Fibroblast of the aortic adventitia (primary cell): ENCODE data around the gene PITPNM2. TPM values are rescaled to one million over a fixed set of nuclear protein-coding genes. Genes with fewer than 3 reads are reported as not detected.

ENCODE experiments used
- DNase-seq: peaks from one replicate; pipeline ENCODE4 v3.0.0-alpha.2; 2010; ENCODE audit warnings: low read depth
- H3K4me3 ChIP-seq: 2 replicates; pipeline ENCODE4 v1.5.1; 2011; ENCODE audit warnings: low read depth, mild to moderate bottlenecking, control low read depth, low read length, moderate library complexity
- total RNA-seq: library from RNA; depleted of rRNA; stranded (reverse); fragments of >200 nt; gene quantifications from 2 replicates; pipeline ENCODE4 v1.2.3, GENCODE V29; 2012; ENCODE audit warnings: low replicate concordance
- TF ChIP-seq, protein P1 (sequence below): IDR thresholded peaks from 2 replicates; pipeline ENCODE4 v1.5.1; 2011; ENCODE audit warnings: mild to moderate bottlenecking, low read length, control low read depth, inconsistent platforms; ENCODE audit not compliant: insufficient read depth

PITPNM2 gene
- total RNA-seq, 1 donor = 4.1 TPM

DNA sequence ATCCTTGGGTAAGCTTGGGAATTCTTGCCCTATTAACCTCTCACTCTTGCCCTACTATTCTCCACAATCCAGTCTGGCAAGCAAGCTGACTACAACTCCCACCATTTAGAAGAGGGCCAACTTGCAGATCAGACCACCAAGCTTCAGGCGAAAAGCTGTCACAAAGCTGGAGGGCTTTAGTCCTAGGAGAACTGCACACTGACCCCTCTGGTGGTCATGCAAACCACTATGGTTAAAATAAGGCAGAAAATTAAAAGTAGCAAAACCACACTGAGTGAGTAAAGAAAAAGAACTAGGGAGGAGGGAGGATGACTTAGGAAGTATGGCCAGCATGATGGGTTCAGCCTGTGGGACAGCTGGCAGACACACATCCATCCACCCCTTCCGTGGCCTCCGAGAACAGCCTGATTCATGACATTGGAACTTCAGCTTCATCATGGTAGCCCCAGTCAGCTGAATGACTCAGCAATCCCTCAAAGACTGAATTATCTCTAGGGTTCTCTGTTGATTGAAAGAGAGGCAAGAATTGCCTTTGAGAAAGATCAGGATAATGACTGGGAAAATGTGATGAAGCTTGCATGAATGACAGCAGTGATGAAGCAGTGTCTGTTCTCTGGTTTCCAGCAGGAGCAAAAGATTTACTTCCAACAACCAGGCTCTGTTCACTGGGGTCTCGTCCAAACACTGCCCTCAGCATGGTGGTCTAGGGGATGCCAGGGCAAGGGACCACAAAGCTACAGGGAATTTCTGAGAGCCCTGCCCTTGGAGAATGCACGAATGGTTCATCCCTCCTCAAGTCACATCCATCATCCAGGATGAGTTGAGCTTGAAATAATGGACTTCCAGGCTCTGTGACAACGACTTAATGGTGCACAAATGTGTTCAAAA, 24.4 kb downstream of the PITPNM2 start:
- TF ChIP-seq, protein P1, sequence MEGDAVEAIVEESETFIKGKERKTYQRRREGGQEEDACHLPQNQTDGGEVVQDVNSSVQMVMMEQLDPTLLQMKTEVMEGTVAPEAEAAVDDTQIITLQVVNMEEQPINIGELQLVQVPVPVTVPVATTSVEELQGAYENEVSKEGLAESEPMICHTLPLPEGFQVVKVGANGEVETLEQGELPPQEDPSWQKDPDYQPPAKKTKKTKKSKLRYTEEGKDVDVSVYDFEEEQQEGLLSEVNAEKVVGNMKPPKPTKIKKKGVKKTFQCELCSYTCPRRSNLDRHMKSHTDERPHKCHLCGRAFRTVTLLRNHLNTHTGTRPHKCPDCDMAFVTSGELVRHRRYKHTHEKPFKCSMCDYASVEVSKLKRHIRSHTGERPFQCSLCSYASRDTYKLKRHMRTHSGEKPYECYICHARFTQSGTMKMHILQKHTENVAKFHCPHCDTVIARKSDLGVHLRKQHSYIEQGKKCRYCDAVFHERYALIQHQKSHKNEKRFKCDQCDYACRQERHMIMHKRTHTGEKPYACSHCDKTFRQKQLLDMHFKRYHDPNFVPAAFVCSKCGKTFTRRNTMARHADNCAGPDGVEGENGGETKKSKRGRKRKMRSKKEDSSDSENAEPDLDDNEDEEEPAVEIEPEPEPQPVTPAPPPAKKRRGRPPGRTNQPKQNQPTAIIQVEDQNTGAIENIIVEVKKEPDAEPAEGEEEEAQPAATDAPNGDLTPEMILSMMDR = peak; percentile 23
- no peak overlapping the region for H3K4me3 ChIP-seq

DNA sequence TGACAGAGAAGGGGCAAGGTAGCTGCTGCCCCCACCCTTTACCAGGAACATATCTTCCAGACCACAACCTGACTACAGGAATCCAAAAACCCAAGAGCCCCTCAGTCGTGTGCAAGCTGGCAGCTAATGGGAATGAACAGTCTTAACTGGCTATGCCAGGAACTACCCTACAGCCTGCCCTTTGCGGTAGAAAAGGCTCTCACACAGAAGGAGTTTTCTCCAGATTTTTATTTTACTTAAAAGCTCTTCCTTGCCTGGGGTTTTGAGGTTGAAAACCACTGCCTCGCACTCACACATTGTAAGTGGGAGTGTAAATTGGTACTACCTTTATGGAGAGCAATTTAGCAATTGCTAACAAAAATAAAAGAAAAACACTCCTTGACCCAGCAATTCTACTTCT, 28.3 kb downstream of the PITPNM2 start:
- TF ChIP-seq, protein P1 = no peak
- DNase-seq = no peak

More for the DNA sequence above, 24.4 kb downstream of the PITPNM2 start:
- peak; percentile 64 for DNase-seq

DNA sequence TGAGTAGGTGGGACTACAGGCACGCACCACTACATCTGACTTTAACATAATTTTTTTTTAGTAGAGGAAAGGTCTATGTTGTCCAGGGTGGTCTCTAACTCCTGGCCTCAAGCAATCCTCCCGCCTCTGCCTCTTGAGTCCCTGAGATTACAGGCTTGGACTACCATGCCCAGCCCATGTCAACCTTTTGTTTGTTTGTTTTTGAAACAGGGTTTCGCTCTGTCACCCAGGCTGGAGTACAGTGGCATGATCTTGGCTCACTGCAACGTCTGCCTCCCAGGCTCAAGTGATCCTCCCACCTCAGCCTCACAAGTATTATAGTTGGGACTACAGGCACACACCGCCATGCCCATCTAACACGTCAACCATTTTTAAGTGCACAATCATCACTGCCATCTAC, 29.2 kb downstream of the PITPNM2 start:
- DNase-seq = no peak
- no peak overlapping the region for H3K4me3 ChIP-seq
- TF ChIP-seq, protein P1 = no peak

More for the DNA sequence above, 28.3 kb downstream of the PITPNM2 start:
- no peak overlapping the region for H3K4me3 ChIP-seq

DNA sequence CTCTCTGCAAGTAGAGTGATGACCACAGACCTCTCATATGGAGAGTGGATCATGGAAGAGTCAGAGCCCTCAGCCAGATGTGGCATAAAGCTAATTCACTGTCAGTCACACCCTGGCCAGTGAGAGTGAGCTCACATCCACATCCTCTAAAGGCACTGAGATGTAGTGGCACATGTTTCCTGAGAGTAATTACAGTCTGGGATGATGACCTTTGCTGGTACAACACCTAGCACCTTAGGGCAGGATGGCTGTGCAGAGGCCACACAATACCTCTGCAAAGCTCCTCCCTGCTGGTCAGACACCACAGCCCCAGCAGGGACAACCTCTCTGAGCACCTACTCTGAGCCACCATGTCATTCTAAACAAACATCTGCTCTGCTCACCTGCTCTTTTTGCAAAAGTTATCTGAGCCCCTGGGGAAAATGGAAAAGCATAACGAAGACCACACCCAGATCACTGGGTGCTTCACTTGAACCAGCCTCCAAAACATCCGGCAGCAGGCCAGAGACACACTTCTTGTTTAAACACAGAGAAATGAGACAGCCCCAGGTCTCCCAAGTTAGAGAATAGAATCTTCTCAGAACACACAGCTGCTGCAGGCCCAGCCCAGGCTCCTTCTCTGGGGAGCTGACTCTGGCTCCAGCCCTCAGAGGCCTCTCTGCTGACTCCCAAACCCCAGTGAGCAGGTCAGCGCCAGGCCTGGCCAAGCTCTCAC, 30.3 kb downstream of the PITPNM2 start:
- TF ChIP-seq, protein P1 = no peak
- H3K4me3 ChIP-seq = no peak overlapping the region
- DNase-seq = no peak

DNA sequence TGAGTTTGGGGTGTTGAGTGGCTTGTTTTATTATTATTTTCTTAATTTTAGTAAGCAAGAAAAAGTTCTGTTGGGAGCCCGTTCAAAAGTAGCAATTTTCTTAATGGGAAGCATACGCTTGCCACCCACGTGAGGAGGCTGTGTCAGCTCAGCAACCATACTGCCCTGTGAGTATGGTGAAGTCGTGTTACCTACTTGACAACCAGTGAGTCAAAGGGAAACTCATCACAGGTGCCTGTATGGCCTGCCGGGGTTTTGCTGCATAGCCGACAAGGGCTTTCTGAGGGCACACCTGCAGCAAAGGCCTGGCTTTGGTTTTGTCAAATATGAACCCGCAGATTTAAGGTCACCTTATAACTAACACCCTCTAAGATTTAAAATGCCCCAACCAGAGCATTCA, 31.1 kb downstream of the PITPNM2 start:
- TF ChIP-seq, protein P1 = no peak
- H3K4me3 ChIP-seq = no peak overlapping the region
- no peak for DNase-seq

DNA sequence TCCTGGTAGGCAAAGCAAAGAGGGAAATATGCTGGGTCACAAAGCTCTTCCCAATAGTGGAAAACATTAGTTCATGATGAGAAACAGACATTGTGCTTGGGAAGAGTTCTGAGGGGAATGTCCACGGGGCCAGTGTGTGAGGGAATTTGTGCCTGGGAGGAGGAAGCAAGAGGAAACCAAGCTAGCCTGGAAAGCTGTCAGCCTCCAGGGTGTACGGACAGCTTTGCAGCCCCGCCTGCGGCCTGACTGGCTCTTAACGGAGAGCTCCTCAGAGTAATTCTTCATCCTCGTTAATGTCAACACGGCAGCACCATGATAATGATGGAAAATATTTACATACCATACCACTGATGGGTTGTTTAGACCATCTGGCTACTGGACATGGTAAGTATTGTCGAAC, 32.4 kb downstream of the PITPNM2 start:
- TF ChIP-seq, protein P1 = no peak
- H3K4me3 ChIP-seq = no peak overlapping the region
- DNase-seq = no peak
